ENCODE results near the gene TRIM28. TPM values are rescaled to one million over a fixed set of nuclear protein-coding genes. Genes with fewer than 3 reads are reported as not detected.

TRIM28 gene
- total and polyA plus RNA-seq, 9 of the 15 experiments (the other 6 are each of a cell fraction or from before 2014, with no cell fraction given), result 12.1 to 797 (median 490) TPM

- TF ChIP-seq CHD7 (IDR thresholded peaks at IDR 0.05; ENCODE audit: low read depth, low read length), result no peak
- peak; percentile 84 for TF ChIP-seq FOXK2 (conservative IDR thresholded peaks at IDR 0.05 in 1 of 2, IDR thresholded peaks at IDR 0.05 in 1 of 2; ENCODE audit: low read depth in 2 of 2)
- peak; percentile 99 for TF ChIP-seq HNRNPL (IDR thresholded peaks at IDR 0.05; ENCODE audit: low read depth, low read length)
- no peak for TF ChIP-seq MCM3 (IDR thresholded peaks at IDR 0.05)
- no peak for TF ChIP-seq PHB2 (IDR thresholded peaks at IDR 0.05; ENCODE audit: low read depth)
- no peak for TF ChIP-seq XRCC4 (IDR thresholded peaks at IDR 0.05; ENCODE audit: extremely low read depth, insufficient read depth, insufficient read length)
- 0 out of 2 replicates have a peak, but pooled peaks have one; percentile 69 for TF ChIP-seq ZBED1 (IDR thresholded peaks at IDR 0.05)
- 0 out of 2 replicates have a peak, but pooled peaks have one; percentile 64 for TF ChIP-seq ZFP91 (CRISPR knock-in tag; IDR thresholded peaks at IDR 0.05)
- peak; percentile 71 for TF ChIP-seq ZNF766 (CRISPR knock-in tag; conservative IDR thresholded peaks at IDR 0.05)
- TF ChIP-seq CEBPB (tag; IDR thresholded peaks at IDR 0.05), result no peak
- no peak; the same call in 1 of the 2 replicates for TF ChIP-seq SMAD3 (CRISPR knock-in tag; conservative IDR thresholded peaks at IDR 0.05)
- peak; percentile 74; the same call in 1 of the 2 replicates for TF ChIP-seq ZBTB43 (CRISPR knock-in tag; IDR thresholded peaks at IDR 0.05)
- TF ChIP-seq KLF6 (CRISPR knock-in tag; IDR thresholded peaks at IDR 0.05; ENCODE audit: borderline replicate concordance), result peak; percentile 20; the same call in 1 of the 2 replicates
Measured at GRCh38 chr19:58519355-58520256, 24.3 kb upstream of the TRIM28 start, which contains the start of gene ZBTB45 (continued).

All from K562 (cell line).